NT2/D1 (cell line): ENCODE results near the gene TMEM131L.

Source experiments
- YY1 ChIP-seq: IDR thresholded peaks from 2 replicates; pipeline ENCODE4 v1.6.1; 2011; ENCODE audit not compliant: insufficient read length, insufficient read depth
- ZNF274 ChIP-seq: IDR thresholded peaks from 2 replicates; pipeline ENCODE4 v1.6.1; 2011; ENCODE audit warnings: mild to moderate bottlenecking, low read depth, low read length

- TF ChIP-seq YY1 (no peak), ZNF274 (no peak)
Observed at GRCh38 chr4:153572609-153573008, 106.4 kb downstream of the TMEM131L start.
